Pulmonary artery endothelial cell (primary cell): ENCODE measurements around the gene CAMK1D. TPM values are rescaled to one million over a fixed set of nuclear protein-coding genes. Genes with fewer than 3 reads are reported as not detected.

Experiments used
- DNase-seq: peaks from one replicate; pipeline ENCODE4 v3.0.0-alpha.2; 2011; ENCODE audit warnings: low read depth, low spot score
- total RNA-seq: library from RNA; depleted of rRNA; stranded (reverse); fragments of >200 nt; gene quantifications from 2 replicates; pipeline ENCODE4 v1.2.3, GENCODE V29; 2014

Gene CAMK1D
- total RNA-seq, 1 donor from 2014 or later: 0.86 TPM

DNA sequence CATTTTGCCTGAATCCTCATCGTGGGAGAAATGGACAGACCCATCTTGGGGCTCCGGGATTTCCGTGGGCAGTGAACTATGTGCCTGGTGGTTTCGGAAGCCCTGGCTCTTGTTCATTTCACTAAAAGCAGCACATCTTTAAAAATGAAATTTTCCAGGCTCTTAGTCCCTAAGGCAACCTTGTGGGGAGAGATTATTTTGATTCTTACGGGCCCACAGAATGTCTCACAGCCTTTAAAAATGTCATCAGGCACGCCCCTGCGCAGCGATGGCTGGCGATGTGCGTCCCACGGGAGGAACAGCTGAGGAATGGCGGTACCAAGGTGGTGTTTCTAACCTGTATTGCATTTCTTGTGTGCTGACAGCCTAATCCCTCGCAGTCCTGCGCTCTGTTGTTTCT, 462.5 kb downstream of the CAMK1D start:
- no peak for DNase-seq

- DNase-seq: no peak
These were observed 463.2 kb downstream of the CAMK1D start for GRCh38 chr10:12812571-12812970.

- DNase-seq: no peak
These were observed 464.8 kb downstream of the CAMK1D start for GRCh38 chr10:12814166-12814565.

DNA sequence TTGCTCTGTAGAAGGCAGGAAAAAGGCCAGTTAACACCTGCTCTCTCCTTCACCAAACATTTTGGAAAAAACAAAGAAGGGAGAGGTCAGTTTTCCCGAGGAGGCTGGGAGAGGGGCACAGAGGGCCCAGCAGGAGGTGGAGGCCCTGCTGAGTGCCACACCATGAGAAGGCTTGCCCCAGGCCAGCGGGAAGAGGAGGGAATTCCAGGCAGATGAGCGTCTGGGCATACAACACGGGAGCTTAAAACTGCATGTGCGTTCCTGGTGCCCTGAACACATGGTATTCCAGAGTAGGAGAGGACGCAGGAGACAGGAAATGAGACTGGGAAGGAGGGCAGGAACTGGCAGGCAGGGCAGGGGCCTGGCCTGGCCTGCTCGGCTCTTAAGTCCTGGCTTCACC, 469.7 kb downstream of the CAMK1D start:
- DNase-seq: no peak

DNA sequence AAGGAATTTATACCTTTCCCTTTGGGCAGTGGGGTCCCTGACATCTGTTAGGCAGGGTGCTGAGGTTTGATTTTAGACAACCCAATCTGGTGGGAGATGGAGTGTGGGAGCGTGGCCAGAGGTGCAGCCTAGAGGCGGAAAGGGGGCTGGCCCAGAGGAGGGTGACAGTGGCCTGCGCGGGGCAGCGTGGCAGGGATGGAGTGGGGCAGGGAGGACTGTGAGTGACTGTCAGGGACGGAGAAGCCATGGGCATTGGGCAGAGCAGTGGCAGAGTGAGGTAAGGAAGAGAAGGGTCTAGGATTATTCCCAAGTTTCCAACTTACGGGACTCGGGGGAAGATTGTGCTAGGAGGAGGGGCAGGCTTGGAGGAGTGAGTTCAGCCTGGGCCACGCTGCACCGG, 470.3 kb downstream of the CAMK1D start:
- no peak for DNase-seq

- DNase-seq: no peak
These were observed 473.0 kb downstream of the CAMK1D start for GRCh38 chr10:12822126-12822892.

- DNase-seq: no peak
These were observed 473.5 kb downstream of the CAMK1D start for GRCh38 chr10:12822893-12823170.

DNA sequence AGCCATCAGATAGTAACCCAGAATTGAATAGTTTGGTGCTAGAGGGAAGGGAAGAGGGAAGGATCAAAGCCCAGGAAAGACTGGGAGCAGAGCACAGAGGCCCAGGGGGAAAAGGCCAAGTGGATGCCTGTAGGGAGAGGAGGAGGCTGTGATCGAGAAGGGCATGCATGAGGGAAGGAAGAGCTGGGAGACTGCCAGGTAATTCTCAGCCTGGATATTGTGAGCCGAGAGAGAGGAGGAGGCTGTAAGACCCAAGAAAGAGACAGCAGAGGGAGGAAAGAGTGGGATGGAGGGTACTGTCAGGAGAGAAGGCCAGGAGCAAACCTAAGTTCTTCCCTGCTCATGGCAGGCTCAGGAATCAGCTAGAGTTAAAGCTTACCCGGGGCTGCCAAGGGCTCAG, 474.0 kb downstream of the CAMK1D start:
- no peak for DNase-seq

DNA sequence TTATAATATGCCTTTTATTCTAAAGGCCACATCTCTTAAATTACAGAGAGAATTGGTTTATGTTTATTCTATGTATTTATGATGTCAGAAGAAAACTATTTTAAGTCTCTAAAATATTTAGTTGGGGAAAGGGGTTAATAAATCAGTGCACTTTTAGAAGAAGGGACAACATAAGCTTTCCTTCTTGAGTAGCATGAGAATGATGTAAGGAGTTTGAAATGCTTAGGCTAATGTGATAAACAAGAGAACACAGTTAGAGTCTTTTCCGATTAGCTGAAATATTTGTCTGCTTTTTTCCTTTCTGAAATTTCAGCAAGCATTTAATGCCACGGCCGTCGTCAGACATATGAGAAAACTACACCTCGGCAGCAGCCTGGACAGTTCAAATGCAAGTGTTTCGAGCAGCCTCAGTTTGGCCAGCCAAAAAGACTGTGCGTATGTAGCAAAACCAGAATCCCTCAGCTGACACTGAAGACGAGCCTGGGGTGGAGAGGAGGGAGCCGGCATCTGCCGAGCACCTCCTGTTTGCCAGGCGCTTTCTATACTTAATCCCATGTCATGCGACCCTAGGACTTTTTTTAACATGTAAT, 476.0 kb downstream of the CAMK1D start:
- DNase-seq: no peak

DNA sequence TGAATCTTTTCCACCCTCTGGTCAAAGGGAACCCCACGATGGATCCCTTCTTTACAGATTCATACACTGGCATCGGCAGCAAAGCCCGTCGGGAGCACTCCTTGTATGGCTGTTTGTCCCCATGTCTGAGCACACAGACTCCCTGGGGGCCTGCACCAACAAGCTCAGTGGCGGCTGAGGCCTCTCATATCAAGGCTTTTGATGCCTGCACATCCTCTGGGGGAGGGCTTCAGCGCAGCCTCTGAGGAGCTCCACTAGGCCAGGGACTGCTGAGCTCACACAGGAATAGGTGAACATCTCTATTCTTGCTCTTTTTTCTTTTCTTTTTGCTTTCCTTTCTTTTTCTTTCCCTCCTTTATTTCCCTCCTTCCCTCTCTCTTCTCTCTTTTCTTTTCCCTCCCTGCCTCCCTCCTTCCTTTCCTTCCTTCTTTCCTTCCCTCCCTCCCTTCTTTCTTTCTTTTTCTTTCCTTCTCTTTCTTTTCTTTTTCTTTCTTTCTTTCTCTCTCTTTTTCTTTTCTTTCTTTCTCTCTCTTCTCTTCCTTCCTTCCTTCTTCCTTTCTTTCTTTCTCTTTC, 477.5 kb downstream of the CAMK1D start:
- no peak for DNase-seq

GRCh38 chr10:12828736-12829135, 479.4 kb downstream of the CAMK1D start:
- DNase-seq: no peak

DNA sequence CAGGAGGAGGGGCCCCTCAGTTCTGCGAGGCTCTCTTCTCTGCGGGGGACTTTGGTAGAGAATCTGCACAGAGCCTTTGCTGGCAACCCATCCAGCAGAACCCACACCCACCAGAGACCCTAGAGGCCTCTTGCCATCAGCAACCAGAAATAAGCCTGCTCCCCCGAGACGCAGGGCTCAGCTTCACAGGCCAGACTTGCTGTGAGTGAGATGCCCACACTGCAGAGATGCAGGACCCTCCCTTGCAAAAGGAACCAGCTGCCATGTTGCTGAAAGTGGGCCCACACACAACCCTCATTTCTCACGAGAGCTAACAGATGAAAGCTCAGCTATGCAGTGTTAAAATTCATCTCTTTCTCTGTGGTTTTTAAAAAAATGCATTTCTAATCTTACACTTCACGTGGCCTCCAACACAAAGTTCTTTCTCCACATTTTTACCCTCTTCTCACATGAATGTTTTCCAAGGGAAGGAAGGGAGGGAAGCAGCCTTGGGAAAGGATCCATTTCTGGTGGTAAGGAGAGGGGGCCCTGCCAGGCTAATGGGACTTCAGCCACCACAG, 480.6 kb downstream of the CAMK1D start:
- no peak for DNase-seq

DNA sequence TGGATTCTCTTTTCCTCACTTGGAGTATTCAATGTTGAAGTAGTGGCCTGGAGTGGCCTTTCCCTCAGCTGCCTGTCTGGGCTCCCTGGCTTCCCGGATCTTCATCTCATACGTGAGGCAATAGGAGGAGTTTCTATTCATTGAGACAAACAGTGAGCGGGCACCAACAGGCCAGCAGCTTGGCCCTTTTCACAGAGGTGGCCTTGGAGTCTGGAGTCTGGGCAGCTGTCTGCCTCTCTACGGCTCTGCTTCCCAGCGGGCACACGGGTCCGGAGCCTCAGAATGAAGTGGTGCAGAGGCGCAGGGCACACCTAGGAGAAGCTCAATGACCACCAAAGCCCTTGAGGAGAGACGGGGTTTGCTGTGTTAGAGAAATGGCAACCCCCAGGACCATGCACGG, 482.7 kb downstream of the CAMK1D start:
- DNase-seq: no peak

GRCh38 chr10:12833451-12833850, 484.1 kb downstream of the CAMK1D start:
- DNase-seq: no peak

DNA sequence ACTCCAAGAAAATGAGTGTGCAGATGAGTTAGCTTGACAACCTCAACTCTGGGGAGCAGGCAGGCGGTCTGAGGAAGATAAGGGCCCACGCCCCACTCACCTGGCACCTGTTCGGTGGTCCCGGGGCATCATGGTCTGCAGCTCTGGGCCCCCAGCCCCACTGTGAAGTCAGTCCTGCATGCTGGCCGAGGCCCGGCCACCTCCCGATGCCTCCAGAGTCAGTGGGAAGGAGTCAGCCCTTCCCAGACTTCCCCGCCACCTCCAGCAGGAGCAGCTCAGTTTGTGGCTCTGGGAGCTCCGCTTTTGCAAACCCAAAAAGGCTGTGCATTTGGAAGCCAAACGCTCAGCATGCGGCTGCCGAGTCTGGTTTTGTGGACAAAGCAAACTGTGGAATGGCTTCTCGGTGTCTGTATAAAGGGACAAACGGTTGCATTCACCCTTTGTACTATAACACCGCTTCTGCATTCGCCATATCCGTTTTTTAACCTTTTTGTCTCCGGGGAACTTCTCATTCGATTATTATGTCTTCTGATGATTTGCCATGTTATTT, 484.8 kb downstream of the CAMK1D start:
- DNase-seq: no peak

GRCh38 chr10:12834721-12835120, 485.4 kb downstream of the CAMK1D start:
- no peak for DNase-seq

GRCh38 chr10:12835709-12836108, 486.4 kb downstream of the CAMK1D start:
- DNase-seq: peak; percentile 52

GRCh38 chr10:12838366-12838765, 489.0 kb downstream of the CAMK1D start:
- no peak for DNase-seq

- no peak for DNase-seq
These were observed 489.9 kb downstream of the CAMK1D start for GRCh38 chr10:12838995-12839927.

- DNase-seq: no peak
These were observed 490.7 kb downstream of the CAMK1D start for GRCh38 chr10:12839941-12840611.

- DNase-seq: no peak
These were observed 492.1 kb downstream of the CAMK1D start for GRCh38 chr10:12841426-12841825.
